Right lobe of liver (tissue), 6 donors: ENCODE results near the gene RAP1GAP2. TPM values are rescaled to one million over a fixed set of nuclear protein-coding genes. Genes with fewer than 3 reads are reported as not detected.

Experiments used
- ATAC-seq, 4 donors: fragments of 200-7000 bp; cut with Tn5 transposase; one replicate each; pipeline ENCODE4 v1.9.1; 2020; ENCODE audit warnings: mild to moderate bottlenecking in 4 of 4, moderate library complexity in 4 of 4
- DNase-seq, 3 donors: peaks; one replicate each; pipeline ENCODE4 v3.0.0-alpha.2; 2020
- H3K27ac ChIP-seq, 3 donors: fragments of 200-600 bp; one replicate each; pipeline ENCODE4 v1.8.0; 2022
- H3K27me3 ChIP-seq, 2 donors: fragments of 200-600 bp; one replicate each; pipeline ENCODE4 v1.8.0; 2022
- H3K36me3 ChIP-seq, 4 donors: fragments of 200-600 bp; sonication (generic) in 1 of 4; one replicate each; pipeline versions ENCODE4 v1.5.1 to v1.8.0; 2017 to 2022; ENCODE audit warnings: control low read depth in 1 of 4
- H3K4me1 ChIP-seq, 4 donors: fragments of 200-600 bp; sonication (generic) in 1 of 4; one replicate each; pipeline versions ENCODE4 v1.5.1 to v1.8.0; 2017 to 2022; ENCODE audit warnings: control low read depth in 1 of 4
- H3K4me3 ChIP-seq, 3 donors: fragments of 200-600 bp; one replicate each; pipeline ENCODE4 v1.8.0; 2022
- H3K9me3 ChIP-seq, 4 donors: fragments of 200-600 bp; sonication (generic) in 1 of 4; one replicate each; pipeline versions ENCODE4 v1.5.1 to v1.8.0; 2017 to 2022; ENCODE audit warnings: control low read depth in 1 of 4
- CTCF ChIP-seq, 4 donors: fragments of 200-600 bp in 3 of 4; fragments of 450-650 bp in 1 of 4; IDR thresholded peaks; one replicate each; pipeline versions ENCODE4 v1.5.1 to v1.8.0; 2016 to 2022; ENCODE audit warnings: antibody characterized with exemption in 4 of 4, mild to moderate bottlenecking in 2 of 4
- POLR2A ChIP-seq: fragments of 450-650 bp; IDR thresholded peaks from one replicate; pipeline ENCODE4 v1.6.1; 2017; ENCODE audit warnings: antibody characterized with exemption, mild to moderate bottlenecking
- WGBS: methylation state at CpG from one replicate; pipeline ENCODE4 v1.1.6; 2018; ENCODE audit warnings: low coverage, low lambda C conversion rate; ENCODE audit not compliant: insufficient coverage; ENCODE audit errors: missing lambda C conversion rate; 5-methylcytosine and 5-hydroxymethylcytosine counted together
- intact Hi-C, 2 donors: fragments of 100-400 bp; cut with DNase I; formaldehyde crosslinking; loops; one replicate each; pipeline versions ENCODE4 v1.11.2 to v1.14.1; 2022
- total RNA-seq, 6 experiments: library from RNA; depleted of rRNA in 2 of 6; stranded (reverse); fragments of >200 nt in 2 of 6; fragmentation: NEBNext Ultra II Directional in 3 of 6; extraction: Animal tissue kit (Norgen Biotek cat#: 25700) in 3 of 6; gene quantifications; one replicate each; pipeline versions ENCODE4 v1.1.0 to v1.2.4, GENCODE V29; 2016 to 2023
- donor health status: DM: no; HTN: yes; CAD: no.
- donor health status: DM: no; HTN: no; CAD: no.
- donor health status: DM: no; HTN: no; CAD: no.
- donor health status: DM: no; HTN: yes; CAD: no.
- donor health status: DM: no; HTN: yes; CAD: no.

The RAP1GAP2 gene
- total RNA-seq, 6 experiments from 2014 or later: 1.0 to 3.8 (median 1.8) TPM

DNA sequence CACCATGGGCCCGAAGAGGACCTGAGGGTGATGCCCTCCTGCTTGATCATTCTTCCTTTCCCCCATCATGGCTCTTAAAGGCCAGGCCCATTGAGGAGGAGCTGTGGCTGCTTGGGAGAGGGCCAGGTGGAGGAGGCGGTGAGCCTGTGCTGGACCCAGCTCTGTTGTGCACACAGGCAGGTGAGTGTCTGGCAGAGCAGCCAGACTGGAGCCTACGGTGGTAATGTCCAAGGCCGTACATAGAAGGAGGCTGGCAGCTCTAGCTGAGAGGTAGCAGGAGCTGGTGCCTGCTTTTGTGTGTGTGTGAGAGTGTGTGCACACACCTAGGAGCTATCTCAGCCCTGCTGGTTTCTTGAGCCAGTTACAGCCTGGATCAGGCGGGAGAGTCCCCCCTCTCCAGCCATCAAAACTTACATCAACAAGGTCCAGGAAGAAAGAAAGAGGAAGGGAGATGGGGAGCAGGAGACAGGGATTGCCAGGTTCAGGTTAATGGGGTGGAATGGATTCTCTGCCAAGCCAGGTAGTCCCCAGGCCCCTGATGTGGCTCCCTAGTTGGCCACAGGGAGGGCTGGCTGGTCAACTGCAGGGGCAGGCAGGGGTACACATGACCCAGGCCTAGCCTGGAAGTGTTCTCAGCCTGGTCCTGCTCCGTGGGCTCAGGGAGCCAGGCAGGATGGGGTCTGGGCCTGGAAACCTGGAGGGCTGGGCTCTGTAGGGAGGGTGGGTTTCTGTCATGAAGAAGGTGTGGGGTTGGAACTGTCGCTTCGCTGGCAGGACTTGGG is 107.1 kb downstream of the RAP1GAP2 start:
- H3K27ac ChIP-seq: no peak overlapping the region
- no peaks in the 10 kb centered on the region for H3K9me3 ChIP-seq
- H3K27me3 ChIP-seq: no peaks in the 10 kb centered on the region
- 61% methylated on average over 3 of the region's 8 CpGs for WGBS
- no peak overlapping the region for H3K4me3 ChIP-seq
- TF ChIP-seq CTCF (IDR thresholded peaks at IDR 0.05): no peak
- TF ChIP-seq POLR2A: no peak
- ATAC-seq (no peak), DNase-seq (no peak)
- H3K4me1 ChIP-seq: no peaks in the 10 kb centered on the region
- no peaks in the 10 kb centered on the region for H3K36me3 ChIP-seq
- intact Hi-C loops: no loop called here

DNA sequence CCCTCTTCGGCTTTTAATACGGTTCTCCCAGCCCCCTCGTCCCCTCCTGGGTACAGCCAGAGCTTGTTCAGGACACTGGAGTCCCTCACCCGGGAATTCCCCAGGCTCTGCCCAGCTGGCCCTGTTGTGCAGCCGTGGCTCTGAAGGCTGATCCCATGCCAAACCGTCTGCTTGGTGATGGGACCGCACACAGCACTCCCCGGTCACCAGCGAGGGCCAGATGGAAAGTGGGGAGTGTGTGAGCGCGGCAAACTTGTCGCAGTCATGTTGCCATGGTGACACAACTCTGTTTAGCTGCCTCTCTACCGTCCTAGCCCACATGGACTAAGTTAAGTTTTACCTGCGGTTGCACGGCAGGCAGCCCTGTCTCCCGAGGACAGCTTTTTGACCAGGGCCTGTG is 107.9 kb downstream of the RAP1GAP2 start:
- TF ChIP-seq POLR2A: no peak
- Histone ChIP-seq H3K4me3 (no peak overlapping the region), H3K36me3 (no peaks in the 10 kb centered on the region), H3K4me1 (no peaks in the 10 kb centered on the region), H3K27ac (no peak overlapping the region), H3K9me3 (no peaks in the 10 kb centered on the region), H3K27me3 (no peaks in the 10 kb centered on the region)
- WGBS: 46% methylated on average over 10 of the region's 16 CpGs
- intact Hi-C loops: no loop called here
- no peak for DNase-seq
- peak in 2 of 4 donors; percentile 23 to 42 for ATAC-seq

DNA sequence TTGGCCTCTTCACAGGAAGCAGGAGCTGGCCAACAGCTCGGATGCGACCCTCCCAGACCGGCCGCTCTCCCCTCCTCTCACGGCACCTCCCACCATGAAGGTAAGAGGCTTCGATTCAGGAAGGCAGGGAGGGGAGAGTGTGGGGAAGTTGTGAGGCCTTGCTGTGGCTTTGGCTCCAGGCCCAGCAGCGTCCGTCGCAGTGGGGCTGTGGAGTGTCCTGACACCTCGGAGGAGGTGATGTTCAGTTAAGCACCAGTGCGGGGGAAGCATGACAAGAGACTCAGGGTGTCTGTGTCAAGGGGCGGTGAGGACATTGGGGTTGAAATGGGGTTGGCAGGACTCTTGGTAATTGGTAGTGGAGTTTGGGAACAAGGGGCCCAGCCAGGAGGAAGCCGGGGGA is 109.0 kb downstream of the RAP1GAP2 start:
- DNase-seq (no peak), ATAC-seq (no peak)
- Histone ChIP-seq H3K4me3 (no peak overlapping the region), H3K27ac (no peak overlapping the region), H3K9me3 (no peaks in the 10 kb centered on the region), H3K36me3 (no peaks in the 10 kb centered on the region), H3K4me1 (no peaks in the 10 kb centered on the region), H3K27me3 (no peaks in the 10 kb centered on the region)
- intact Hi-C loops: no loop called here
- TF ChIP-seq POLR2A (no peak), CTCF (IDR thresholded peaks at IDR 0.05) (no peak)
- WGBS: 65% methylated on average over 7 of the region's 13 CpGs

- Histone ChIP-seq H3K36me3 (no peaks in the 10 kb centered on the region), H3K4me3 (no peak overlapping the region), H3K9me3 (no peaks in the 10 kb centered on the region), H3K27ac (no peak overlapping the region), H3K27me3 (no peaks in the 10 kb centered on the region), H3K4me1 (no peaks in the 10 kb centered on the region)
- DNase-seq (no peak), ATAC-seq (no peak)
- WGBS: 42% methylated on average over 3 of the region's 15 CpGs
- TF ChIP-seq POLR2A (no peak), CTCF (IDR thresholded peaks at IDR 0.05) (no peak)
- intact Hi-C loops: no loop called here
Measured at GRCh38 chr17:2905696-2906501, 109.7 kb downstream of the RAP1GAP2 start.

GRCh38 chr17:2906901-2907300 is 110.7 kb downstream of the RAP1GAP2 start:
- H3K4me1 ChIP-seq: no peaks in the 10 kb centered on the region
- H3K9me3 ChIP-seq: no peaks in the 10 kb centered on the region
- TF ChIP-seq CTCF (IDR thresholded peaks at IDR 0.05) (no peak), POLR2A (no peak)
- intact Hi-C loops: no loop called here
- no peak overlapping the region for H3K27ac ChIP-seq
- no peak overlapping the region for H3K4me3 ChIP-seq
- no peaks in the 10 kb centered on the region for H3K27me3 ChIP-seq
- 77% methylated on average over 6 of the region's 6 CpGs for WGBS
- no peak for ATAC-seq
- DNase-seq: no peak
- H3K36me3 ChIP-seq: no peaks in the 10 kb centered on the region
